K562 (cell line): ENCODE measurements around the gene HOXB3. TPM values are rescaled to one million over a fixed set of nuclear protein-coding genes. Genes with fewer than 3 reads are reported as not detected.

ENCODE experiments used
- BRD4 ChIP-seq: fragments of 200-600 bp; sonication (generic); IDR thresholded peaks from 2 replicates; pipeline ENCODE4 v1.6.1; 2017; ENCODE audit warnings: inconsistent platforms
- C11orf30 ChIP-seq: fragments of 450-650 bp; IDR thresholded peaks from 2 replicates; pipeline ENCODE4 v1.6.1; 2016; ENCODE audit warnings: low read depth, mild to moderate bottlenecking
- CHD4 ChIP-seq: fragments of 200-600 bp; sonication (generic); IDR thresholded peaks from 3 replicates; pipeline ENCODE4 v1.6.1; 2012; ENCODE audit warnings: low read depth, mild to moderate bottlenecking, mixed read lengths, low read length, inconsistent platforms; ENCODE audit not compliant: insufficient read depth, insufficient replicate concordance, poor library complexity, severe bottlenecking
- EP400 ChIP-seq: fragments of 450-650 bp; IDR thresholded peaks from 2 replicates; pipeline ENCODE4 v1.6.1; 2017; ENCODE audit warnings: antibody characterized with exemption, mild to moderate bottlenecking, moderate library complexity
- FOXJ3 ChIP-seq: sonication (generic); formaldehyde crosslinking; IDR thresholded peaks from 2 replicates; pipeline ENCODE4 v1.4.0; 2020; ENCODE audit warnings: mild to moderate bottlenecking, missing genetic modification reagents
- FOXM1 ChIP-seq, 2 experiments: fragments of 450-650 bp in 1 of 2; sonication (generic) in 1 of 2; formaldehyde crosslinking in 1 of 2; IDR thresholded peaks; 2 replicates each; pipeline versions ENCODE4 v1.6.1 to v1.9.0; 2017 to 2022; ENCODE audit warnings: low read depth in 2 of 2, mild to moderate bottlenecking in 2 of 2, missing genetic modification reagents in 1 of 2, moderate library complexity in 1 of 2
- FUS ChIP-seq: fragments of 200-400 bp; formaldehyde crosslinking; optimal IDR thresholded peaks from 2 replicates; pipeline ENCODE3; 2017; ENCODE audit warnings: low read depth, low read length
- MTA2 ChIP-seq: fragments of 450-650 bp; IDR thresholded peaks from 2 replicates; pipeline ENCODE4 v1.6.1; 2016; ENCODE audit warnings: low read depth
- NEUROD1 ChIP-seq: fragments of 150-350 bp; IDR thresholded peaks from 2 replicates; pipeline ENCODE4 v1.6.1; 2014; ENCODE audit warnings: borderline replicate concordance, low read length, low read depth; ENCODE audit not compliant: partially characterized antibody
- NFE2L1 ChIP-seq: fragments of 450-650 bp; IDR thresholded peaks from 2 replicates; pipeline ENCODE4 v1.6.1; 2016; ENCODE audit warnings: missing genetic modification characterization, low read depth, mild to moderate bottlenecking, missing compliant biosample characterization, moderate library complexity, borderline replicate concordance
- PRPF4 ChIP-seq: fragments of 200-400 bp; formaldehyde crosslinking; IDR thresholded peaks from one replicate; pipeline ENCODE4 v1.6.1; 2017; ENCODE audit warnings: low read length, low read depth, mild to moderate bottlenecking; ENCODE audit not compliant: insufficient read depth, poor library complexity, severe bottlenecking
- RCOR1 ChIP-seq, 2 experiments: IDR thresholded peaks; 2 replicates each; pipeline ENCODE4 v1.6.1; 2012; ENCODE audit warnings: low read depth in 2 of 2, low read length in 2 of 2, borderline replicate concordance in 1 of 2, improper control_type of control experiment in 1 of 2
- SPI1 ChIP-seq: IDR thresholded peaks from 2 replicates; pipeline ENCODE4 v1.6.1; 2011; ENCODE audit warnings: low read depth, low read length, control low read depth, borderline replicate concordance
- SREBF2 ChIP-seq: sonication (generic); formaldehyde crosslinking; IDR thresholded peaks from 2 replicates; pipeline ENCODE4 v1.4.0; 2020; ENCODE audit warnings: mild to moderate bottlenecking, missing genetic modification reagents
- TEAD1 ChIP-seq, 2 experiments: fragments of 450-650 bp in 1 of 2; sonication (generic) in 1 of 2; formaldehyde crosslinking; IDR thresholded peaks; 2 replicates each; pipeline versions ENCODE4 v1.4.0 to v1.8.0; 2020 to 2022; ENCODE audit warnings: mild to moderate bottlenecking in 2 of 2, missing genetic modification reagents in 1 of 2
- TOE1 ChIP-seq, 2 experiments: fragments of 450-650 bp in 1 of 2; sonication (generic) in 1 of 2; formaldehyde crosslinking in 1 of 2; IDR thresholded peaks; 2 replicates each; pipeline versions ENCODE4 v1.7.1 to v1.8.0; 2016 to 2022; ENCODE audit warnings: borderline replicate concordance in 2 of 2, mild to moderate bottlenecking in 2 of 2, antibody characterized with exemption in 1 of 2, inconsistent platforms in 1 of 2, low read depth in 1 of 2, missing genetic modification reagents in 1 of 2, moderate library complexity in 1 of 2
- ZKSCAN1 ChIP-seq: fragments of 150-350 bp; IDR thresholded peaks from 2 replicates; pipeline ENCODE4 v1.6.1; 2016; ENCODE audit warnings: low read depth, low read length
- ZNF436 ChIP-seq: fragments of 250-450, 450-650 bp; sonication (Bioruptor Pico); formaldehyde crosslinking; IDR thresholded peaks from 2 replicates; pipeline ENCODE4 v1.7.0; 2020; ENCODE audit warnings: mild to moderate bottlenecking
- ZSCAN32 ChIP-seq: fragments of 450-650 bp; formaldehyde crosslinking; IDR thresholded peaks from 2 replicates; pipeline ENCODE4 v1.4.0; 2020; ENCODE audit warnings: mild to moderate bottlenecking, moderate library complexity
- polyA plus RNA-seq, 8 experiments: library from polyadenylated mRNA; depleted of rRNA in 4 of 8; stranded (reverse) in 5 of 8; unstranded in 3 of 8; fragments of >200 nt; fragmentation: Nextera tagmentation in 2 of 8; fragmentation: Illumina TruSeq in 1 of 8; extraction: Ambion mirVana in 2 of 8; extraction: Trizol in 1 of 8; gene quantifications; 2 replicates each; pipeline versions ENCODE4 v1.2.1 to v1.2.3, GENCODE V29; 2011 to 2014; ENCODE audit warnings: inconsistent platforms in 1 of 8, missing spikeins in 1 of 8
- total RNA-seq, 7 experiments: library from RNA; depleted of rRNA in 6 of 7; stranded (reverse); fragments of >200 nt in 6 of 7; fragmentation: Illumina TruSeq in 2 of 7; extraction: Trizol in 2 of 7; gene quantifications; 2 replicates each; pipeline versions ENCODE4 v1.2.1 to v1.2.3, GENCODE V29; 2011 to 2021; ENCODE audit warnings: low replicate concordance in 1 of 7
- TF ChIP-seq, protein P1 (sequence below), 2 experiments: fragments of 450-650 bp; IDR thresholded peaks; 2 replicates each; pipeline ENCODE4 v1.6.1; 2018; ENCODE audit warnings: mild to moderate bottlenecking in 2 of 2, low read depth in 1 of 2; ENCODE audit not compliant: partially characterized antibody in 2 of 2
- TF ChIP-seq, protein P2 (sequence below): fragments of 450-650 bp; formaldehyde crosslinking; IDR thresholded peaks from 2 replicates; pipeline ENCODE4 v1.4.0; 2020; ENCODE audit warnings: mild to moderate bottlenecking, moderate library complexity

The HOXB3 gene
- total and polyA plus RNA-seq, 9 of the 15 experiments (the other 6 are each of a cell fraction or from before 2014, with no cell fraction given) = 2.4 to 41.3 (median 20.2) TPM

DNA sequence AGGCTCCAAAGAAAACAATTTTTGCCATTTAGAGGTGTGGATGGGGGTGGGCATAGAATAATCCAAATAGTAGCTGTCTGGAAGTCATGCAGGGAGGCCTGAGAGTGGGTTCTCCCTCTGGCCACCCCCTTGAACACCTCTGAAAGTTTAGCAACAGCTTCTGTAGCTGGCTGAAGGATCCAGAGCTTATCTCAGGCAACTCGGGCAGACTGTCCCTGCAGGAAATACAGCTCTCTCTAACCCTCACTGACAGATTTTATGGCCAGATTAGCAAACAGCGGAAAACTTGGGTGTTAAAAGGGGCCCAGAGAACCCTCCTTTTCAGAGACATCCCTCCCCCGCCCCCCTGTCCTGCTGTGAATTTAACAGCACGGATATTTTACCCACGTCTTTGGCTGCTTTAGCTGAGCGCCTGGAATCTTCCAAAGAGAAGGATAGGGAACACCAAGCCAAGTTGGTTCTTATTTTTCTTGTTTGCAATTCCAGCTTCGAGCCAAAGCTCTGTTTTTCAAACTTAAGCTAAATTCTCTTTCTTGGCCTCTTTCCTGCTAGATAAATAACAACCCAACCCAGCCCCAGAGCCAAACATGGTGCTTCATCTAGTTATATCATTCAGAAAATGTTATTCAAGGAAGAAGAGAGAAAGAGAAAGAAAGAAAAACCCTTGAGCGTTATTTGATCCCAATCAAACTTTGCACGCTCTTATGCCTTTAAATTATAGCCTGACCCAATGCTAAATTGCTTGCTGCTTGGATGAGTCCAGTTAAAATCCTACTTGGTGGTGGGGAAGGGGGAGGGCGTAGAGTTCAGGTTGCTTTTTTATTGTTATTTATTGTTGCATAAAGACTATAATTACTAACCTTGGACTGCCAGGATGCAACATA lies 42.9 kb downstream of the HOXB3 start (continued):
- TF ChIP-seq NEUROD1 = peak; percentile 63
- TF ChIP-seq MTA2 = peak; percentile 54
- TF ChIP-seq RCOR1 (IDR thresholded peaks at IDR 0.05; ENCODE audit: borderline replicate concordance in 1 of 2, low read depth in 2 of 2, low read length in 2 of 2) = peak in 1 of 2 experiments; percentile 95; a peak in 2 of 4 replicates
- no peak for TF ChIP-seq SPI1
- TF ChIP-seq BRD4 = peak; percentile 17; the same call in 1 of the 2 replicates
- TF ChIP-seq SREBF2 (CRISPR knock-in tag) = no peak
- no peak for TF ChIP-seq CHD4
- TF ChIP-seq EP400 = peak; percentile 60
- no peak for TF ChIP-seq FOXJ3
- no peak for TF ChIP-seq ZNF436
- no peak for TF ChIP-seq PRPF4
- no peak for TF ChIP-seq FUS
- TF ChIP-seq FOXM1 (IDR thresholded peaks at IDR 0.05; ENCODE audit: low read depth) = peak; percentile 54
- no peak for TF ChIP-seq FOXM1 (CRISPR knock-in tag; IDR thresholded peaks at IDR 0.05; ENCODE audit: low read depth)
- peak in 1 of 2 experiments; percentile 25; a peak in 1 of 4 replicates for TF ChIP-seq TEAD1 (CRISPR knock-in tag; IDR thresholded peaks at IDR 0.05)
- no peak for TF ChIP-seq ZSCAN32
- TF ChIP-seq, protein P1, sequence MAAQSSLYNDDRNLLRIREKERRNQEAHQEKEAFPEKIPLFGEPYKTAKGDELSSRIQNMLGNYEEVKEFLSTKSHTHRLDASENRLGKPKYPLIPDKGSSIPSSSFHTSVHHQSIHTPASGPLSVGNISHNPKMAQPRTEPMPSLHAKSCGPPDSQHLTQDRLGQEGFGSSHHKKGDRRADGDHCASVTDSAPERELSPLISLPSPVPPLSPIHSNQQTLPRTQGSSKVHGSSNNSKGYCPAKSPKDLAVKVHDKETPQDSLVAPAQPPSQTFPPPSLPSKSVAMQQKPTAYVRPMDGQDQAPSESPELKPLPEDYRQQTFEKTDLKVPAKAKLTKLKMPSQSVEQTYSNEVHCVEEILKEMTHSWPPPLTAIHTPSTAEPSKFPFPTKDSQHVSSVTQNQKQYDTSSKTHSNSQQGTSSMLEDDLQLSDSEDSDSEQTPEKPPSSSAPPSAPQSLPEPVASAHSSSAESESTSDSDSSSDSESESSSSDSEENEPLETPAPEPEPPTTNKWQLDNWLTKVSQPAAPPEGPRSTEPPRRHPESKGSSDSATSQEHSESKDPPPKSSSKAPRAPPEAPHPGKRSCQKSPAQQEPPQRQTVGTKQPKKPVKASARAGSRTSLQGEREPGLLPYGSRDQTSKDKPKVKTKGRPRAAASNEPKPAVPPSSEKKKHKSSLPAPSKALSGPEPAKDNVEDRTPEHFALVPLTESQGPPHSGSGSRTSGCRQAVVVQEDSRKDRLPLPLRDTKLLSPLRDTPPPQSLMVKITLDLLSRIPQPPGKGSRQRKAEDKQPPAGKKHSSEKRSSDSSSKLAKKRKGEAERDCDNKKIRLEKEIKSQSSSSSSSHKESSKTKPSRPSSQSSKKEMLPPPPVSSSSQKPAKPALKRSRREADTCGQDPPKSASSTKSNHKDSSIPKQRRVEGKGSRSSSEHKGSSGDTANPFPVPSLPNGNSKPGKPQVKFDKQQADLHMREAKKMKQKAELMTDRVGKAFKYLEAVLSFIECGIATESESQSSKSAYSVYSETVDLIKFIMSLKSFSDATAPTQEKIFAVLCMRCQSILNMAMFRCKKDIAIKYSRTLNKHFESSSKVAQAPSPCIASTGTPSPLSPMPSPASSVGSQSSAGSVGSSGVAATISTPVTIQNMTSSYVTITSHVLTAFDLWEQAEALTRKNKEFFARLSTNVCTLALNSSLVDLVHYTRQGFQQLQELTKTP (IDR thresholded peaks at IDR 0.05; ENCODE audit: low read depth in 1 of 2, partially characterized antibody in 2 of 2) = peak; percentile 29 to 49
- no peak for TF ChIP-seq ZKSCAN1
- no peak for TF ChIP-seq C11orf30
- TF ChIP-seq TOE1 (IDR thresholded peaks at IDR 0.05; ENCODE audit: borderline replicate concordance) = no peak
- no peak for TF ChIP-seq TOE1 (CRISPR knock-in tag; IDR thresholded peaks at IDR 0.05; ENCODE audit: borderline replicate concordance, low read depth)
- TF ChIP-seq NFE2L1 (tag) = no peak
- TF ChIP-seq, protein P2, sequence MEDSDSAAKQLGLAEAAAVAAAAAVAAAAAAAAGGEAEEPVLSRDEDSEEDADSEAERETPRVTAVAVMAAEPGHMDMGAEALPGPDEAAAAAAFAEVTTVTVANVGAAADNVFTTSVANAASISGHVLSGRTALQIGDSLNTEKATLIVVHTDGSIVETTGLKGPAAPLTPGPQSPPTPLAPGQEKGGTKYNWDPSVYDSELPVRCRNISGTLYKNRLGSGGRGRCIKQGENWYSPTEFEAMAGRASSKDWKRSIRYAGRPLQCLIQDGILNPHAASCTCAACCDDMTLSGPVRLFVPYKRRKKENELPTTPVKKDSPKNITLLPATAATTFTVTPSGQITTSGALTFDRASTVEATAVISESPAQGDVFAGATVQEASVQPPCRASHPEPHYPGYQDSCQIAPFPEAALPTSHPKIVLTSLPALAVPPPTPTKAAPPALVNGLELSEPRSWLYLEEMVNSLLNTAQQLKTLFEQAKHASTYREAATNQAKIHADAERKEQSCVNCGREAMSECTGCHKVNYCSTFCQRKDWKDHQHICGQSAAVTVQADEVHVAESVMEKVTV = peak; percentile 12; the same call in 1 of the 2 replicates
